GM12801 (cell line): Measurements from ENCODE around the gene ZNF823.

Source experiments
- CTCF ChIP-seq: IDR thresholded peaks from one replicate; pipeline ENCODE4 v1.5.1; 2011; ENCODE audit warnings: control low read depth; ENCODE audit not compliant: insufficient read length; ENCODE audit errors: extremely low read depth

ZNF823 gene

GRCh38 chr19:11752244-11752736 lies 13.5 kb upstream of the ZNF823 start:
- no peak for TF ChIP-seq CTCF

DNA sequence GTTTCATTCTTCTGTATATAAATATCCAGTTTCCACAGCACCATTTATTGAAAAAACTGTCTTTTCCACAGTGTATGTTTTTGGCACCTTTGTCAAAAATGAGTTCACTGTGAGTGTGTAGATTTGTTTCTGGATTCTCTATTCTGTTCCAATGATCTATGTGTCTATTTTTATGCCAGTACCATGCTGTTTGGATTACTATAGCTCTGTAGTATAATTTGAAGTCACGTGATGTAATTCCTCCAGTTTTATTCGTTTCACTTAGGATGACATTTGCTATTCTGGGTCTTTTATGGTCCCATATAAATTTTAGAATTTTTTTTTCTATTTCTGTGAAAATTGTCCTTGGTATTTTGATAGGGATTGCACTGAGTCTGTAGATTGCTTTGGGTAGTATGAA lies 11.0 kb upstream of the ZNF823 start:
- TF ChIP-seq CTCF: no peak

GRCh38 chr19:11747277-11747676 lies 8.5 kb upstream of the ZNF823 start:
- no peak for TF ChIP-seq CTCF

GRCh38 chr19:11745869-11746268 lies 7.1 kb upstream of the ZNF823 start:
- TF ChIP-seq CTCF: no peak

DNA sequence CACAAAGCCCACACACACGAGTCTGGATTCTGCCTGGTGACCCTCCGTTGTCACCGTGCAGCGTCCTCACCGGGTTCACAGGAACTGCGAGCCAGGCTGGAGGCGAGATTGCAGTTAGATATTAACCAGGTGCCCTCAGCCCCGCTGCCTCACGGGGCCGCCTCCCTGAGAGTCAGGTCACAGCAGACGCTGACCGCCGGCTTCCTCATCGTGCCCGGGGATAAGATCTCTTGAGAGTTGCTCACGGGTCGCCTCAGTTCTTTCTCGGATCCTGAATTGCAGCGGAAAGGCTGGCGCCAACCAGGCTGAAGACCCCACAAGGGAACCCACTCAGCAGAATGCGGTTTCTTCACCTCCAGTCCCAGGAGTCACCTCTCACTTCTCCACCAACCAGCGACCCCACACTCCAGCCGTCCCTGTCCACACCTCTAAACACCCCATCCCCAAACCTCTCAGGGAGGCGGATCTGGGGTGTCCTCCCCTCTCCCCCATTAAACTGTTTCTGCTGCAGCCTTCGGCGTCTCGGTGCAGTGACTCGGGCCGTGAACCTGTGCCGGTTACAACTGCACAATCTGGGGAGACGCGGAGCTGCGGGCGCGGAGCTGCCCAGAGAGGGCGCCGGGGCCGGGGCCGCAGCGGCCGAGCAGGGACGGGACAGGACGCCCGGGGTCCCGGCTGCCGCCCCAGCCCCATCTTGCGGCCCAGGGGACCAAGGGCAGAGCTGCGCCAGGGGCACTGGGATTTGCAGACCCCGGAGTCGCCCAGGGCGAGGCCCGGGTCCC lies 591 bp downstream of the ZNF823 start:
- no peak for TF ChIP-seq CTCF

DNA sequence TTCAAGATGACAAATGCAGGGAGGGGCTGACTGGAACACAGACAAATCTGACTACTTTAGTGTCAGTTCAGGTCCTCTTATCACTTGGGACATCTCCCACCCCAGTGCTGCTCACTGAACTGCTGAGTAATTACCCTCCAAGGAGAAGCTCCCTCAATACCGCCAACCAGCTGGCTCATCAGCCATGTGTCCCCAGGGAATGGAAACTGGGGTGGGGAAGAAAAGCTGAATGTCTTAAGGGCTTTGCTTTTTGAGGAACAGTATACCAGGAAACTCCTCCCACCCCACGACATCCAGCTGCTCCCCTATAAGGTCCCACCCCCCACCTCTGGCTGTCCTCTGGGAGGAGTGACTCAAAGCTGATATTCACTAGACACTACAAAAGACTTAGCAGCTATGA lies 2.0 kb downstream of the ZNF823 start:
- no peak for TF ChIP-seq CTCF

DNA sequence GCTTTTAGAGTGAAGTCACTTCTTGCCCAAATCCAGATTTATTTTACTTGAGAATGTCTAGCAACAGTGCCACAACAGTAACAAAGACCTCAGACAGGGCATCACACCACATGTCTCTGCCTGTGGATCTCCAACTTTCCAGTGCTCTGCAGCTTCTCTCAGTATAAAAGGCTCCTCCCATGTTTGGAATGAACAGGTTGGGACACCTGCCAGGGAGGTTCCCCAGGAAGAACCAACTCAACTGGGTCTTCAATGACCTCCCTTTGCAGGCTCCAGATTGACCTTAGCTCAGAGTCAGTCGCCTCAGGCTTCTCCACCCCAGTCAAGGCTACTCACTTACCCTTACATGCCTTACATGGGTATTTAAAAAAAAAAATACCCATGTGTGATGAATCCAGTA lies 3.4 kb downstream of the ZNF823 start:
- TF ChIP-seq CTCF: no peak
